22Rv1 (cell line): ENCODE measurements around the gene HSD17B11.

Experiments used
- CTCF ChIP-seq: fragments of 450-650 bp; IDR thresholded peaks from 2 replicates; pipeline ENCODE4 v1.5.1; 2017; ENCODE audit warnings: mild to moderate bottlenecking
- ZFX ChIP-seq: fragments of 450-650 bp; IDR thresholded peaks from 2 replicates; pipeline ENCODE4 v1.6.1; 2017; ENCODE audit warnings: antibody characterized with exemption, borderline replicate concordance

- TF ChIP-seq CTCF (no peak), ZFX (no peak)
Measured at GRCh38 chr4:87433342-87433741, 42.4 kb upstream of the HSD17B11 start.
